NCI-H187 (cell line): ENCODE data around the gene WDR1.

ENCODE experiments used
- DNase-seq, 2 experiments: peaks; one replicate each; lab custom pipeline; 2025; lab: John Stamatoyannopoulos, UW

WDR1 gene

GRCh38 chr4:10066670-10067651 is 49.6 kb downstream of the WDR1 start:
- DNase-seq = no peak

GRCh38 chr4:10066206-10066605 is 50.4 kb downstream of the WDR1 start:
- DNase-seq = no peak

GRCh38 chr4:10063544-10064300 is 52.9 kb downstream of the WDR1 start:
- DNase-seq = no peak

GRCh38 chr4:10061650-10062415 is 54.8 kb downstream of the WDR1 start:
- no peak for DNase-seq

- no peak for DNase-seq
Observed at GRCh38 chr4:10058371-10058770, 58.2 kb downstream of the WDR1 start.

GRCh38 chr4:10057023-10057395 is 59.6 kb downstream of the WDR1 start:
- no peak for DNase-seq

GRCh38 chr4:10056334-10057022 is 60.1 kb downstream of the WDR1 start:
- DNase-seq = no peak

- no peak for DNase-seq
Observed at GRCh38 chr4:10055871-10056270, 60.7 kb downstream of the WDR1 start.

- DNase-seq = no peak
Observed at GRCh38 chr4:10054571-10055041, 62.0 kb downstream of the WDR1 start.

GRCh38 chr4:10053635-10054453 is 62.8 kb downstream of the WDR1 start:
- DNase-seq = no peak

- DNase-seq = no peak
Observed at GRCh38 chr4:10051517-10052135, 65.0 kb downstream of the WDR1 start.

- no peak for DNase-seq
Observed at GRCh38 chr4:10050721-10051120, 65.9 kb downstream of the WDR1 start.

GRCh38 chr4:10050261-10050661 is 66.3 kb downstream of the WDR1 start:
- no peak for DNase-seq

GRCh38 chr4:10048941-10049697 is 67.5 kb downstream of the WDR1 start:
- no peak for DNase-seq

GRCh38 chr4:10047967-10048366 is 68.6 kb downstream of the WDR1 start:
- no peak for DNase-seq

- DNase-seq = no peak
Observed at GRCh38 chr4:10046471-10046870, 70.1 kb downstream of the WDR1 start.

GRCh38 chr4:10045481-10045880 is 71.1 kb downstream of the WDR1 start:
- no peak for DNase-seq

- DNase-seq = no peak
Observed at GRCh38 chr4:10041036-10041435, 75.6 kb downstream of the WDR1 start.
